ENCODE results near the gene GP1BB. TPM values are rescaled to one million over a fixed set of nuclear protein-coding genes. Genes with fewer than 3 reads are reported as not detected.

The GP1BB gene
- total and polyA plus RNA-seq, 2 experiments from 2014 or later = 4.9 to 10.2 TPM

GRCh38 chr22:19707347-19708290, 15.7 kb upstream of the GP1BB start:
- Histone ChIP-seq H3F3A (ENCODE audit: insufficient read depth) (no peaks in the 10 kb centered on the region), H3K79me2 (ENCODE audit: insufficient read depth) (no peaks in the 10 kb centered on the region), H3K9me3 (ENCODE audit: low read depth) (no peaks in the 10 kb centered on the region), H4K20me1 (ENCODE audit: insufficient read depth) (no peaks in the 10 kb centered on the region), H3K9ac (no peak overlapping the region), H2AFZ (no peak overlapping the region), H3K27ac (no peak overlapping the region), H3K36me3 (ENCODE audit: low read depth) (no peaks in the 10 kb centered on the region), H3K4me3 (no peak overlapping the region), H3K4me1 (ENCODE audit: insufficient read depth) (0 out of 2 replicates have a peak, but pooled peaks cover 6% of the 10 kb centered on the region), H3K27me3 (replicated peaks; ENCODE audit: insufficient read depth) (no peaks in the 10 kb centered on the region; the same call in 1 of the 2 replicates), H3K9me2 (ENCODE audit: insufficient read depth) (no peaks in the 10 kb centered on the region), H3K4me2 (ENCODE audit: unreplicated experiment) (no peak overlapping the region)
- 75 to 78% methylated on average over 23 to 24 of the region's 24 CpGs for WGBS, 2 experiments (ENCODE audit: low coverage in 1 of 2, low lambda C conversion rate in 2 of 2, missing lambda C conversion rate in 2 of 2)
- no peak for TF ChIP-seq EZH2phosphoT487 (IDR thresholded peaks at IDR 0.05; ENCODE audit: insufficient read depth, low read depth)
- no peak for TF ChIP-seq EZH2 (IDR thresholded peaks at IDR 0.05; ENCODE audit: insufficient read depth, poor library complexity, severe bottlenecking)
- in situ Hi-C loops (cut with MboI) = no loop called here
- DNase-seq = no peak

- Histone ChIP-seq H3K4me3 (no peak overlapping the region), H3F3A (ENCODE audit: insufficient read depth) (no peaks in the 10 kb centered on the region), H4K20me1 (ENCODE audit: insufficient read depth) (no peaks in the 10 kb centered on the region), H3K9me2 (ENCODE audit: insufficient read depth) (no peaks in the 10 kb centered on the region), H3K4me2 (ENCODE audit: unreplicated experiment) (no peak overlapping the region), H3K27ac (no peak overlapping the region), H3K9me3 (ENCODE audit: low read depth) (no peaks in the 10 kb centered on the region), H3K79me2 (ENCODE audit: insufficient read depth) (no peaks in the 10 kb centered on the region), H2AFZ (no peak overlapping the region), H3K27me3 (replicated peaks; ENCODE audit: insufficient read depth) (no peaks in the 10 kb centered on the region; the same call in 1 of the 2 replicates), H3K36me3 (ENCODE audit: low read depth) (no peaks in the 10 kb centered on the region), H3K4me1 (ENCODE audit: insufficient read depth) (0 out of 2 replicates have a peak, but pooled peaks cover 6% of the 10 kb centered on the region), H3K9ac (no peak overlapping the region)
- DNase-seq = no peak
- WGBS, 2 experiments (ENCODE audit: low coverage in 1 of 2, low lambda C conversion rate in 2 of 2, missing lambda C conversion rate in 2 of 2) = 55 to 57% methylated on average over 20 of the region's 20 CpGs
- TF ChIP-seq EZH2 (IDR thresholded peaks at IDR 0.05; ENCODE audit: insufficient read depth, poor library complexity, severe bottlenecking) (no peak), EZH2phosphoT487 (IDR thresholded peaks at IDR 0.05; ENCODE audit: insufficient read depth, low read depth) (no peak)
- in situ Hi-C loops (cut with MboI) = no loop called here
These were observed 14.9 kb upstream of the GP1BB start for GRCh38 chr22:19708321-19709011.

- H3K4me3 ChIP-seq = no peak overlapping the region
- H3F3A ChIP-seq (ENCODE audit: insufficient read depth) = no peaks in the 10 kb centered on the region
- no peak for TF ChIP-seq EZH2 (IDR thresholded peaks at IDR 0.05; ENCODE audit: insufficient read depth, poor library complexity, severe bottlenecking)
- TF ChIP-seq EZH2phosphoT487 (IDR thresholded peaks at IDR 0.05; ENCODE audit: insufficient read depth, low read depth) = no peak
- 22% methylated on average over 19 of the region's 19 CpGs for WGBS, 2 experiments (ENCODE audit: low coverage in 1 of 2, low lambda C conversion rate in 2 of 2, missing lambda C conversion rate in 2 of 2)
- in situ Hi-C loops (cut with MboI) = no loop called here
- no peak overlapping the region for H3K9ac ChIP-seq
- no peaks in the 10 kb centered on the region for H3K36me3 ChIP-seq (ENCODE audit: low read depth)
- no peak overlapping the region for H3K4me2 ChIP-seq (ENCODE audit: unreplicated experiment)
- peak; percentile 74 for DNase-seq
- H3K27ac ChIP-seq = no peak overlapping the region
- H3K27me3 ChIP-seq (replicated peaks; ENCODE audit: insufficient read depth) = no peaks in the 10 kb centered on the region; the same call in 1 of the 2 replicates
- H3K9me3 ChIP-seq (ENCODE audit: low read depth) = no peaks in the 10 kb centered on the region
- H2AFZ ChIP-seq = no peak overlapping the region
- no peaks in the 10 kb centered on the region for H3K79me2 ChIP-seq (ENCODE audit: insufficient read depth)
- H3K9me2 ChIP-seq (ENCODE audit: insufficient read depth) = no peaks in the 10 kb centered on the region
- H3K4me1 ChIP-seq (ENCODE audit: insufficient read depth) = 0 out of 2 replicates have a peak, but pooled peaks cover 6% of the 10 kb centered on the region
- H4K20me1 ChIP-seq (ENCODE audit: insufficient read depth) = no peaks in the 10 kb centered on the region
These were observed 14.1 kb upstream of the GP1BB start for GRCh38 chr22:19709063-19709769.
